OCI-LY1 (cell line): ENCODE data around the gene CDK5RAP2.
A peak's percentile ranks its signal among the peaks of the same experiment; 100 is the strongest.

ENCODE experiments used
- H2AFZ ChIP-seq: fragments of 200-600 bp; sonication (generic), shearing (Covaris generic); 2 replicates; pipeline ENCODE4 v1.6.0; 2014; ENCODE audit warnings: antibody characterized with exemption, mild to moderate bottlenecking, low read length
- H3F3A ChIP-seq: fragments of 200-600 bp; sonication (generic), shearing (Covaris generic); 2 replicates; pipeline ENCODE4 v1.6.0; 2014; ENCODE audit warnings: mild to moderate bottlenecking, antibody characterized with exemption, low read length, moderate library complexity; ENCODE audit not compliant: insufficient read depth
- H3K27ac ChIP-seq: fragments of 200-600 bp; sonication (generic); 2 replicates; pipeline ENCODE4 v1.5.1; 2014; ENCODE audit warnings: low read length, mixed run types, mild to moderate bottlenecking, low read depth; ENCODE audit not compliant: poor library complexity, severe bottlenecking
- H3K27me3 ChIP-seq: fragments of 200-600 bp; sonication (generic); 2 replicates; pipeline ENCODE4 v1.6.0; 2014; ENCODE audit warnings: antibody characterized with exemption, mild to moderate bottlenecking, low read length, moderate library complexity; ENCODE audit not compliant: insufficient read depth
- H3K36me3 ChIP-seq: fragments of 200-600 bp; sonication (generic); 2 replicates; pipeline ENCODE4 v1.6.1; 2014; ENCODE audit warnings: mild to moderate bottlenecking, antibody characterized with exemption, low read length, moderate library complexity, mixed read lengths; ENCODE audit not compliant: insufficient read depth
- H3K4me1 ChIP-seq: fragments of 200-600 bp; sonication (generic); 2 replicates; pipeline ENCODE4 v1.5.1; 2014; ENCODE audit warnings: mild to moderate bottlenecking, low read length, moderate library complexity; ENCODE audit not compliant: insufficient read depth, severe bottlenecking
- H3K4me2 ChIP-seq: fragments of 200-600 bp; sonication (generic), shearing (Covaris generic); 2 replicates; pipeline ENCODE4 v1.6.1; 2014; ENCODE audit warnings: low read length
- H3K4me3 ChIP-seq: fragments of 200-600 bp; sonication (generic); 2 replicates; pipeline ENCODE4 v1.5.1; 2014; ENCODE audit warnings: low read length, low read depth, mild to moderate bottlenecking, mixed read lengths; ENCODE audit not compliant: poor library complexity, severe bottlenecking
- H3K79me2 ChIP-seq: fragments of 200-600 bp; shearing (Covaris generic); 2 replicates; pipeline ENCODE4 v1.6.1; 2016; ENCODE audit warnings: mixed run types, low read length, mixed read lengths; ENCODE audit not compliant: insufficient read depth
- H3K9ac ChIP-seq: fragments of 200-600 bp; sonication (generic), shearing (Covaris generic); 2 replicates; pipeline ENCODE4 v1.6.1; 2014; ENCODE audit warnings: mild to moderate bottlenecking, low read length, mixed read lengths
- H3K9me2 ChIP-seq: fragments of 200-600 bp; sonication (generic), shearing (Covaris generic); 2 replicates; pipeline ENCODE4 v1.6.1; 2014; ENCODE audit warnings: low read depth, mild to moderate bottlenecking, low read length, mixed read lengths
- H3K9me3 ChIP-seq: fragments of 200-600 bp; shearing (Covaris generic); 2 replicates; pipeline ENCODE4 v1.6.1; 2014; ENCODE audit warnings: low read length, mixed read lengths
- H4K20me1 ChIP-seq: fragments of 200-600 bp; sonication (generic), shearing (Covaris generic); 2 replicates; pipeline ENCODE4 v1.6.0; 2016; ENCODE audit warnings: mild to moderate bottlenecking, low read length; ENCODE audit not compliant: insufficient read depth
- EZH2 ChIP-seq: fragments of 200-600 bp; sonication (generic), shearing (Covaris generic); IDR thresholded peaks from 2 replicates; pipeline ENCODE4 v1.8.0; 2017; ENCODE audit warnings: borderline replicate concordance, mixed run types, mild to moderate bottlenecking, antibody characterized with exemption, low read length, moderate library complexity, mixed read lengths
- TF ChIP-seq, protein P1 (sequence below): fragments of 200-600 bp; sonication (generic), shearing (Covaris generic); IDR thresholded peaks from 2 replicates; pipeline ENCODE4 v1.5.1; 2017; ENCODE audit warnings: mild to moderate bottlenecking, antibody characterized with exemption, low read length, moderate library complexity, mixed read lengths

The CDK5RAP2 gene

GRCh38 chr9:120616966-120617935, 37.3 kb upstream of the CDK5RAP2 start:
- no peaks in the 10 kb centered on the region for H3K9me2 ChIP-seq
- H3K36me3 ChIP-seq, result no peaks in the 10 kb centered on the region; the same call in 1 of the 2 replicates
- no peak overlapping the region for H3K27ac ChIP-seq
- H2AFZ ChIP-seq, result no peak overlapping the region
- H4K20me1 ChIP-seq, result no peaks in the 10 kb centered on the region
- no peak overlapping the region for H3K4me3 ChIP-seq
- H3K9ac ChIP-seq, result no peak overlapping the region
- H3K27me3 ChIP-seq, result no peaks in the 10 kb centered on the region
- no peaks in the 10 kb centered on the region for H3K4me1 ChIP-seq
- no peaks in the 10 kb centered on the region for H3F3A ChIP-seq
- H3K9me3 ChIP-seq, result no peaks in the 10 kb centered on the region
- H3K79me2 ChIP-seq, result no peaks in the 10 kb centered on the region
- TF ChIP-seq, protein P1, sequence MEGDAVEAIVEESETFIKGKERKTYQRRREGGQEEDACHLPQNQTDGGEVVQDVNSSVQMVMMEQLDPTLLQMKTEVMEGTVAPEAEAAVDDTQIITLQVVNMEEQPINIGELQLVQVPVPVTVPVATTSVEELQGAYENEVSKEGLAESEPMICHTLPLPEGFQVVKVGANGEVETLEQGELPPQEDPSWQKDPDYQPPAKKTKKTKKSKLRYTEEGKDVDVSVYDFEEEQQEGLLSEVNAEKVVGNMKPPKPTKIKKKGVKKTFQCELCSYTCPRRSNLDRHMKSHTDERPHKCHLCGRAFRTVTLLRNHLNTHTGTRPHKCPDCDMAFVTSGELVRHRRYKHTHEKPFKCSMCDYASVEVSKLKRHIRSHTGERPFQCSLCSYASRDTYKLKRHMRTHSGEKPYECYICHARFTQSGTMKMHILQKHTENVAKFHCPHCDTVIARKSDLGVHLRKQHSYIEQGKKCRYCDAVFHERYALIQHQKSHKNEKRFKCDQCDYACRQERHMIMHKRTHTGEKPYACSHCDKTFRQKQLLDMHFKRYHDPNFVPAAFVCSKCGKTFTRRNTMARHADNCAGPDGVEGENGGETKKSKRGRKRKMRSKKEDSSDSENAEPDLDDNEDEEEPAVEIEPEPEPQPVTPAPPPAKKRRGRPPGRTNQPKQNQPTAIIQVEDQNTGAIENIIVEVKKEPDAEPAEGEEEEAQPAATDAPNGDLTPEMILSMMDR, result no peak
- TF ChIP-seq EZH2, result no peak
- H3K4me2 ChIP-seq, result no peak overlapping the region

DNA sequence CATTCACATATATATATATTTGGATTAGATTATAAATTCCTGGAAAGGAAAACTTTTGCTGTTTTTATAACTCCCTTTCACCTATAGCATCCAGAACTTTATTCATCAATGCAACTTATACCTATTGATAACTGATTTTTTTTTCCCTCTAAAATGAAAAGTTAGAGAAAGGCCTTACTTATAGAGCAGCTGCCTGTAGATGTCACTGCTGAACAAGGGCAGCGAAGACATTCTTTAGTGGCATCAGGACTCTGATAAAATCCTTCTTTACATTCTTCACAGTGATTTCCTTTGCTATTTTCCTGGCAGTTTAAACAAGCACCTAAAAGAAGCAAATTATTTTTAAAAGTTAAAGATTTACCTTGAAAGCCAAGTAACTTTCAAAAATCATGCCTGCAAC, 32.3 kb upstream of the CDK5RAP2 start:
- Histone ChIP-seq H2AFZ (no peak overlapping the region), H3K4me3 (no peak overlapping the region), H3F3A (no peaks in the 10 kb centered on the region), H4K20me1 (no peaks in the 10 kb centered on the region), H3K27ac (no peak overlapping the region), H3K79me2 (no peaks in the 10 kb centered on the region), H3K9me2 (no peaks in the 10 kb centered on the region), H3K4me2 (no peak overlapping the region), H3K36me3 (peaks cover 12% of the 10 kb centered on the region; the same call in 1 of the 2 replicates), H3K9ac (no peak overlapping the region), H3K4me1 (no peaks in the 10 kb centered on the region), H3K27me3 (no peaks in the 10 kb centered on the region), H3K9me3 (no peaks in the 10 kb centered on the region)
- no peak for TF ChIP-seq EZH2
- TF ChIP-seq, protein P1, result peak; percentile 22; the same call in 1 of the 2 replicates

DNA sequence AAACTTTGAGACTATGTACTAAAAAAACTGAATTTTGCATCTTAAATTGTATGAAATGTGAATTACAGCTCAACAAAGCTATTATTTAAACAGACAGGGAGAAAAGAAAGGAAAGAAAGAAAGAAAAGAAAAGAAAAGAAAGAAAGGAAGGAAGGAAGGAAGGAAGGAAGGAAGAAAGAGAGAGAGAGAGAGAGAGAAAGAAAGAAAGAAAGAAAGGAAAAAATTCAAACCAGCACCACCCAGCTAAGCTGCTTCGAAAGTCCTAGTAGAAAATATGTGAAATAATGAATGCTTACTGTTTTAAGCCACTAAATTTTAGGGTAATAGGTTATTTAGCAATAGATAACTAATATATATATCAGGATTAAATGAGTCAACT, 31.7 kb upstream of the CDK5RAP2 start:
- Histone ChIP-seq H2AFZ (no peak overlapping the region), H3K4me1 (no peaks in the 10 kb centered on the region), H3K79me2 (no peaks in the 10 kb centered on the region), H3K27me3 (no peaks in the 10 kb centered on the region), H4K20me1 (no peaks in the 10 kb centered on the region), H3K4me2 (no peak overlapping the region), H3K9me3 (no peaks in the 10 kb centered on the region), H3K36me3 (peaks cover 12% of the 10 kb centered on the region; the same call in 1 of the 2 replicates), H3F3A (no peaks in the 10 kb centered on the region), H3K4me3 (no peak overlapping the region), H3K9me2 (no peaks in the 10 kb centered on the region), H3K27ac (no peak overlapping the region), H3K9ac (no peak overlapping the region)
- TF ChIP-seq EZH2, result no peak
- TF ChIP-seq, protein P1, result no peak
